Measurements from ENCODE around the gene SLC13A5.

Gene SLC13A5

GRCh38 chr17:6636616-6637457 lies 76.3 kb downstream of the SLC13A5 start:
- FAIRE-seq, result no peak

- FAIRE-seq, result no peak
These were observed 77.1 kb downstream of the SLC13A5 start for GRCh38 chr17:6636105-6636504.
